Measurements from ENCODE around the gene SMOC2. TPM values are rescaled to one million over a fixed set of nuclear protein-coding genes. Genes with fewer than 3 reads are reported as not detected.

Gene SMOC2
- total RNA-seq, 3 donors from 2014 or later (not counting 1 experiment from before 2014, with no cell fraction given) = not detected

- peaks cover 9 to 14% of the 10 kb centered on the region in 2 donors for H3K27me3 Mint-ChIP-seq (ENCODE audit: low read depth in 2 of 2)
- TF ChIP-seq CTCF (IDR thresholded peaks at IDR 0.05) = no peak
- Histone ChIP-seq H3K4me1 (ENCODE audit: control insufficient read depth, insufficient read depth, low read length) (no peaks in the 10 kb centered on the region), H3K27ac (ENCODE audit: low read length) (no peak overlapping the region), H3K36me3 (ENCODE audit: control insufficient read depth, insufficient read depth, low read length) (no peaks in the 10 kb centered on the region), H3K9me3 (ENCODE audit: control insufficient read depth, insufficient read depth, low read length) (no peaks in the 10 kb centered on the region), H3K27me3 (ENCODE audit: control insufficient read depth, insufficient read depth, low read length) (no peaks in the 10 kb centered on the region), H3K4me3 (ENCODE audit: low read length) (no peak overlapping the region)
- no peaks in the 10 kb centered on the region for H3K9me3 Mint-ChIP-seq
- 92% methylated on average over 14 of the region's 14 CpGs for WGBS (ENCODE audit: insufficient coverage)
- no peak overlapping the region for H3K27ac Mint-ChIP-seq
- no peak overlapping the region for H3K4me3 Mint-ChIP-seq
- intact Hi-C loops (cut with micrococcal nuclease) = no loop called here
- no peak for DNase-seq
- H3K4me1 Mint-ChIP-seq = no peaks in the 10 kb centered on the region
- ATAC-seq = no peak
- no peaks in the 10 kb centered on the region for H3K36me3 Mint-ChIP-seq
Measured at GRCh38 chr6:168498161-168498843, 57.3 kb downstream of the SMOC2 start.

GRCh38 chr6:168499045-168499650 is 58.2 kb downstream of the SMOC2 start:
- ATAC-seq (no peak), DNase-seq (no peak)
- H3K4me3 Mint-ChIP-seq = no peak overlapping the region
- Histone ChIP-seq H3K4me1 (ENCODE audit: control insufficient read depth, insufficient read depth, low read length) (no peaks in the 10 kb centered on the region), H3K27me3 (ENCODE audit: control insufficient read depth, insufficient read depth, low read length) (no peaks in the 10 kb centered on the region), H3K9me3 (ENCODE audit: control insufficient read depth, insufficient read depth, low read length) (no peaks in the 10 kb centered on the region), H3K27ac (ENCODE audit: low read length) (no peak overlapping the region), H3K4me3 (ENCODE audit: low read length) (no peak overlapping the region), H3K36me3 (ENCODE audit: control insufficient read depth, insufficient read depth, low read length) (no peaks in the 10 kb centered on the region)
- H3K9me3 Mint-ChIP-seq = no peaks in the 10 kb centered on the region
- no peak overlapping the region for H3K27ac Mint-ChIP-seq
- H3K36me3 Mint-ChIP-seq = no peaks in the 10 kb centered on the region
- TF ChIP-seq CTCF (IDR thresholded peaks at IDR 0.05) = no peak
- no peaks in the 10 kb centered on the region for H3K4me1 Mint-ChIP-seq
- WGBS (ENCODE audit: insufficient coverage) = 86% methylated on average over 11 of the region's 13 CpGs
- intact Hi-C loops (cut with micrococcal nuclease) = no loop called here
- H3K27me3 Mint-ChIP-seq (ENCODE audit: low read depth in 2 of 2) = peaks cover 10 to 14% of the 10 kb centered on the region in 2 donors

GRCh38 chr6:168500519-168500918 is 59.5 kb downstream of the SMOC2 start:
- peaks cover 8 to 14% of the 10 kb centered on the region in 2 donors for H3K27me3 Mint-ChIP-seq (ENCODE audit: low read depth in 2 of 2)

More at GRCh38 chr6:168500519-168500918, 59.5 kb downstream of the SMOC2 start:
- H3K27me3 ChIP-seq (ENCODE audit: control insufficient read depth, insufficient read depth, low read length) = no peaks in the 10 kb centered on the region
- H3K36me3 ChIP-seq (ENCODE audit: control insufficient read depth, insufficient read depth, low read length) = no peaks in the 10 kb centered on the region
- no peak for TF ChIP-seq CTCF (IDR thresholded peaks at IDR 0.05)
- Mint-ChIP-seq H3K27ac (no peak overlapping the region), H3K36me3 (no peaks in the 10 kb centered on the region), H3K4me1 (no peaks in the 10 kb centered on the region), H3K4me3 (no peak overlapping the region), H3K9me3 (no peaks in the 10 kb centered on the region)
- intact Hi-C loops (cut with micrococcal nuclease) = no loop called here
- H3K9me3 ChIP-seq (ENCODE audit: control insufficient read depth, insufficient read depth, low read length) = no peaks in the 10 kb centered on the region
- DNase-seq (no peak), ATAC-seq (peak in 1 of 3 donors; percentile 19)
- no peaks in the 10 kb centered on the region for H3K4me1 ChIP-seq (ENCODE audit: control insufficient read depth, insufficient read depth, low read length)
- H3K4me3 ChIP-seq (ENCODE audit: low read length) = no peak overlapping the region
- no peak overlapping the region for H3K27ac ChIP-seq (ENCODE audit: low read length)
- 86% methylated on average over 14 of the region's 14 CpGs for WGBS (ENCODE audit: insufficient coverage)
